Epithelial cell of esophagus (primary cell): ENCODE results near the gene WIPF2.
A peak's percentile ranks its signal among the peaks of the same experiment; 100 is the strongest.

ENCODE experiments used
- DNase-seq: peaks from one replicate; pipeline ENCODE4 v3.0.0; 2010; ENCODE audit warnings: low read depth
- H3K4me3 ChIP-seq: 2 replicates; pipeline ENCODE4 v1.5.1; 2011; ENCODE audit warnings: mild to moderate bottlenecking, low read length, control low read depth
- CTCF ChIP-seq: IDR thresholded peaks from 2 replicates; pipeline ENCODE4 v1.5.1; 2011; ENCODE audit warnings: low read depth, mild to moderate bottlenecking, low read length, control low read depth, inconsistent platforms; ENCODE audit not compliant: insufficient read depth; ENCODE audit errors: missing control alignments

WIPF2 gene

GRCh38 chr17:40218740-40219593 is at the start of gene WIPF2:
Gene WIPF2, plus strand, starts transcription at chr17:40219304. Its CDS starts 37,156 bp downstream, at chr17:40256460.
- H3K4me3 ChIP-seq, result peak within 1 kb of the TSS; percentile 94
- peak; percentile 81 for TF ChIP-seq CTCF
- peak; percentile 97 for DNase-seq

GRCh38 chr17:40170325-40170724 is 48.8 kb upstream of the WIPF2 start:
- DNase-seq, result no peak
- no peak for TF ChIP-seq CTCF
- no peak overlapping the region for H3K4me3 ChIP-seq

- H3K4me3 ChIP-seq, result no peak overlapping the region
- no peak for DNase-seq
- TF ChIP-seq CTCF, result no peak
These were observed 47.4 kb upstream of the WIPF2 start for GRCh38 chr17:40171750-40172149.

- no peak overlapping the region for H3K4me3 ChIP-seq
- DNase-seq, result no peak
- no peak for TF ChIP-seq CTCF
These were observed 45.9 kb upstream of the WIPF2 start for GRCh38 chr17:40173091-40173777.

GRCh38 chr17:40173778-40174135 is 45.3 kb upstream of the WIPF2 start:
- no peak for DNase-seq
- no peak overlapping the region for H3K4me3 ChIP-seq
- no peak for TF ChIP-seq CTCF

- no peak for TF ChIP-seq CTCF
- DNase-seq, result no peak
- no peak overlapping the region for H3K4me3 ChIP-seq
These were observed 44.6 kb upstream of the WIPF2 start for GRCh38 chr17:40174514-40174913.
